AG08395 (cell line): Measurements from ENCODE around the gene SFXN5.
A peak's percentile ranks its signal among the peaks of the same experiment; 100 is the strongest.

Experiments used
- DNase-seq: peaks from one replicate; pipeline ENCODE4 v3.0.0; 2012; ENCODE audit warnings: mixed read lengths, low spot score

The SFXN5 gene

DNA sequence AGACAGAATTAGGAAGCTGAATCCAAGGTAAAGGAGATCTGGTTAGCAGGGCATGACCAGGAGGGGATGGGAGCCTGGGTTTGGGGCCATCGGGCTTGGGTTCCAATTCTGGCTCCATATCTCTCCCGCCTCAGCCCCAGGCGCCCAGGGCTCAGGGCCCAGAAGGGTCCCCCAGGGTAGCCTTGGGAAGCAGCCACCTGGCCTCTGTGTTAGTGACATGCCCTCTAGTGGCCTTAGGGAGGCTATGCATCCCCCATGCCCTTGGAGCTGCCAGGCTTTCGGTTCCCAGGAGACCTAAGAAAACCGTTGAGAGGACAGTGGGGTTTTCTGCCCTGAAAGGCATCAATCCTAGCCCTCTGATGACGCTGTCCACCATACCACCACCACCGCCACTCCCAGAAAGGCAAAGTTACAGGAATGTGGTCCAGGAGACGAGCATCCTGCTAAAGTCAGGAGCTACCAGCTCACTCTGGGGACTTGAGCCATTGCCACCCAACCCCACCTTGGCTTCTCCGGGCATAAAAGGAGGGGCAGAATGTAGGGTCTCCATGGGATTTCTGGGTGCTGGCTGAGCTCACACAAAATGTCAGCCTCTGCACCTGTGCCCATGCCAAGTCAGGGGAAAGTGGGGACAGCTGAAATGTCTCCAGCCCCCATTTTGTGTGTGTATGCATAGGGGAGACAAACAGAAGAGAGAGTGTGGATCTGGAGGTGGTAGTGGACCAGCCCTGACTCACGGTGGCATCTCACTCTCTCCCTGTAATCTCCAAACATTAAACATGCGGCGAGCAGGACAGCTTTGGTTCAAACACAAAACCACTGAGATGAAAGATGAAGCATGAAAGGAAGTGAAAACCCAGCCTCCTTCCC lies 97.7 kb downstream of the SFXN5 start:
- DNase-seq, result peak; percentile 84

DNA sequence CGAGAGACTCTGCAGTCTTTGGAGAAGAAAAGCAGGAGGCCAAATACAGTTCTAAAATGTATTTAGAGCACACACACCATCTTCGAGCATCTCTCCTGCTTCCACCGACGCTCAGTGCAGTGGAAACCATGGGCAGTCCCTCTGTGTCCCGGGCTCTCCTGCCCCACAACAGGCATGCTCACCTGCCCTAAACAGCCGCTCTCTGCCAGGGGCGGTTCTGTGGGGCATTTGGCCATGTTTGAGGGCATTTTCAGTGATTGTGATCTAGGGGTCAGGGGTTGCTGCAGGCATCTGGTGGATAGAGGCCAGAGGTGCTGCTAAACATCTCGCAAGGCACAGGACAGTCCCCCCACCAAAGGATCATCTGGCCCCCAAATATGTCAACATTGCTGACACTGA lies 98.4 kb downstream of the SFXN5 start:
- DNase-seq, result no peak

DNA sequence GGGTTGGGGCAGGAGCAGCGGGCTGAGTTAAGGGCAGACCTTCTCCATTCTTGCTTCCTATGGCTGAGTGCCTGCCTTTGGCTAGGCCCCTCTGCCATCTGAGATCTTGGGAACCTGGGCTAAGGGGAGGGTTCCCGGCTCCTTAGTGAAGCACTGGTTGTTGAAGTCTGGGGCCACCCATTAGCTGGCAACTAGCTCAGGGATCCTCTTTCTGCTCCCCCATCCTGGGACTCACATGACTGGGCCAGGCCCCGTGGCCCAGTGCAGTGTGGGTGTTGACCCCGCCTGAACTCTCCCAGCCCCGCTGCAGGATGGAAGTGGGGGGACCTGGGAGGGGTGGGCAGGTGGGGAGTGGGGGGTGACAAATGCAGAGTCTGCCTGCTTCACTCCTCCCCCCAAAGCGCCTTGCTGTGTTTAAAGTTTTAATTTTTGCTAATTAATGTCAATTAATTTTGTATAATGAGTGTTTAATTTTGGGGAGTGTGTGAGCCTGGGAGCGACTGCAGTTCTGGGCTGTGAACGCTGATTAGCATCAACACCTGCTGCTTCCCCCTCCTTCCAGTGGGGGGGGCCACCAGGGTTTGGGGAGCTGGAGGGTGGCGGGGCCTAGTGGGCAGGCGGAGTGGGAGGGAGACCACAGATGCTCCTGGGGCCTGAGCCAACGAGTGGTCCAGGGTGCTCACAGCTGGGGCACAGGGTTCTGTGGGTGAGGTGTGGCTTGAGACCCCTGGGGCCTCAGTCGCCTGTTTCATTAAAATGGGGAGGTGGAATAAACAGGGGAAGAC lies 99.0 kb downstream of the SFXN5 start:
- DNase-seq, result no peak

DNA sequence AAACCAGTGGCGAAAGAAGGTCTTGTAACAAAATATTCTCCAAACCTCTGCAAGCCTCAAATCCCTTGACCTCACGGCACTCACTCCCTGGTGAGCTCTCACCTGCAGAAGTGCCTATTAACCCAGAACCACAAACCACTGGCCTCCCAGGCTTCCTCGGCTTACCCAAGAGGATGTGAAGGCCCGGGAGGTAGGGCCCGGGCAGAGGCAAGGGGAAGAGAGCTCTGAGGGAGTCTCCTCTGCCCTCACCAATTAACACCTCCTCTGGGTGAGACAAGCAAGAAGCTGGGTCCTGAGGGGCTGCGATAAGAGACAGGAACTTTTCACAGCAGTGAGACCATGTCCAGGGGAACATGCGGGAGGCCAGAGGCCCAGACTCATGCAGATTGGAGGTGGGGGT lies 100.5 kb downstream of the SFXN5 start:
- no peak for DNase-seq

DNA sequence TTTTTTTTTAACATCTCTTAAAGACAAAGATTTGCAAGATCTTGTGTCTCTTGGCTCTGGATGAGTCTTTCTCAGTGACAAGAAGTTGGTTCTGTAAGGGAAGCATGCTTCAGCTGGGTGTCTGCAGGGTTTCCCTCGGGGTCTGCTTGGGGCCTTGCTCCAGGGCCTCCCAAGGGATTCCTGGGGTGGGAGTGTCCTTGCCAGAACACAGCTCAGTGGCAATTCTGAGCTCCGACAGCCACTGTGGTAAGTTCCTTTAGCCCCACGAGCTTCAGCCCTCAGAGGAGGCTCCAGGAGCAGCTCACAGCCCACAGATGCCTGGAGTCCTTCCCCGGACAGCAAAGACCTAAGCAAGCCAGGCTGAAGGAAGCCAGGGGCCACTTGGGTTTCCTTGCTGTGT lies 101.8 kb downstream of the SFXN5 start:
- DNase-seq, result no peak

DNA sequence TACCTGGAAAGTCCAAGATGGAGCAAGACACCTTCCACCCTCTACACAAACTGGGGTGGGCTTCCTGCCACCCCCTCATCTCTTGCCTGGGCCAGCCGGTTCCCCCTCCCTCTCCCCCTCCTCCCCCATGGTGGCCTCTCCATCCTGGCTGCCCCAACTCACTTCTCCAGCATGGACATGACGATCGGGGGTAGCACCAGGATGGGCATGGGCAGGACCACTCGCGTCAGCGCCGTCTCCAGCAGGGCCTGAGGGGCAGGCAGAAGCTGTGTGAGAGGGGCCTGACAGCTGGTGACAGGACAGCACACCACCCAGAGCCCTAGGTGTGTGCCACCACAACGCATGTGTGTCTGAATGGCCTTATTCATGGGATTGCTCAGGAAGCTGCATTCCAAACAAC lies 103.2 kb downstream of the SFXN5 start:
- DNase-seq, result no peak

DNA sequence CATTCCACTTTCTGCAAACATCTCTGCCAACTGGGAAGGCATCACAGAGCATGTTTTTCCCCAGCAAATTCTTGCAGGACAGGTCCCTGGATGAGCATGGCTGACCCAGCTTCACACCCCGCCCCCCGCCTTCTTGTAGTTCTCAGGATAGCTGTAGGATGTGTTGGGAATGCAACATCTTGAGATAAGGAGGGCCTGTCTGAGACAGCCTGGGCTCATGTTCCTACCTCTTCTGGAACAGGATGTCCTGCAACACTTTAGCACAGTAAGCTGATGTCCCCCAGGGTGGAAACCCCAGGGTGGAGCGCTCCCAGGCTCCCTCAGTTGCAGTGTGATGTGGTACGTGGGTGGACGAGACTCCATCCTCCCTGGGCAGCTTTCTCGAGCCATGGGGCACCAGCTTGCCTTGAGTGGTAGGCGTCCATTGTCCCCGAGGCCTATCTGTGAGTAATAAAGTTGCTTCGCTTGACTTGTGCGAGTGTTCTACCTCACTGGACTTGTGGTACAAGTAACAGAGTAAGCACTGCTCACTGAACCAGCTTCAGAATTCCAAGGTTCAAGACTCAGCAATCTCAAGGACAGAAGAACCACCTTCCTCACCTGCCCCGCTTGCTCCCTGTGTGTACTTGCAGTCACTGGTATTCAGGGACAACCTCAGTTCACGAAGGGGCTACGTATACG lies 105.6 kb downstream of the SFXN5 start:
- DNase-seq, result no peak

DNA sequence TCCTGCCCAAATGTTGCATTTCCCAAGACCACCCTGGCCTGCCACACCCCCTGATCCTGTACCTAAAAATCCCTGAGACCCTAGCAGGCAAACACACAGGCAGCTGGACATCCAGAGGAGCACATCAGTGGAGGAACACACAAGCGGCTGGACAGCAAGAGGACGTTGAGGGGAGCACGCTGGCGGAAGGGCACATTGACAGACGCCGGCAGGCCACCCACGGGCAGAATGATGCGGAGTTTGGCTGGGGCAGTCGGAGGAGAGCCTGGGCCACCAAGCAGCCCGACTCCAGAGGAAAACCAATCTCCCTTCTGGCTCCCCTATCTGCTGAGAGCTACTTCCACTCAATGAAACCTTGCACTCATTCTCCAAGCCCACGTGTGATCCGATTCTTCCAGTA lies 106.5 kb downstream of the SFXN5 start:
- no peak for DNase-seq

DNA sequence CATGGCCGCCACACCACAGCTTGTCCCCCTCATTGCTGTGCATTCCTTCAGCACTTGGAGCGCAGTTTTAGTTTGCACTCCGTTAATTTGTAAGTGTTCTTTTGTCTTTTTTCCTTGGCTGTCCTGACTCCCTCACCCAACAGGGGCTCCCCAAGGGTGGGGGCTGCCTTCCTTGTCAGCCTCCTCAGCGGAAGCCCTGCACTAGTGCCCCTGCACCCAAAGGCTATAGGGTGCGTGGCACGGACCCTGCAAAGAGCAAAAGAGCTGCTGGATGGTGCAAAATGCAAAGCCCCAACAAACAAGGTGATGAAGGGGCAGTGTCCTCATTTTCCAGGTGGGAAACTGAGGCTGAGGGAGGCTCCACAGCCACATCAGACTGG lies 107.4 kb downstream of the SFXN5 start:
- no peak for DNase-seq

DNA sequence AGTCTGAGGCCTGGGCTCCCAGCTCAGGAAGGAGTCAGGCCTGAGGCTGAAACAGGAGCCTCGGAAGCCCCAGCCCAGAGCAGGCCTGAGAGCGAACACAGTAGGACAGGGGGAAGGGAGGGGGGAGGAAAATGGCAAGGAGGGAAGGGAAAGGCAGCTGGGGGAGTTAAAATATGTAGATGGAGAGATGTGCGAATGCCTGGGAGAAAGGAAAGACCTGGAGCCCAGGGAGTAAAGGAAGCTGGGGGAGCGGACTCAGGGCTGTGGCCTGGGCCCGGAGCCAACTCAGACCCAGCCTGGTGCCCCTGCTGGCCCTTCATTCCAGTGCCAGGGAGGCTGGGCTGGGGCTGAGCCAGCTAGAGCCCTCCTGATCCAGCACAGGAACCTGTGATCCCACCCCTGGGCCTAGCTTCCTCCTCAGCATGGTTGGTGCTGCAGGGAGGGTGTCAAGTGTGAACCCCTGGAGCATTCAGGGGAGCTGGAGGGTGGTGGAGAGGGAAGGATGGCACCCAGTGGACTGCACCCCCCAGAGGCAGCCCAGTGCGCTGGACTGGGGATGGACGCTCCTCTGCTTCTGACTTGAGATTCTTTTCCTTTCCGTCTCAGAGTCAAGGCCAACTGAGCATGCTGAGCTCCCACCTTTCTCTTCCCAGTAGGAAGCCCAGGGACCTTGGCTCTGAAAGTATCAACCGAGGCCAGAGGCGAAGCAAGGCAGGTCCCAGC lies 107.9 kb downstream of the SFXN5 start:
- DNase-seq, result no peak

DNA sequence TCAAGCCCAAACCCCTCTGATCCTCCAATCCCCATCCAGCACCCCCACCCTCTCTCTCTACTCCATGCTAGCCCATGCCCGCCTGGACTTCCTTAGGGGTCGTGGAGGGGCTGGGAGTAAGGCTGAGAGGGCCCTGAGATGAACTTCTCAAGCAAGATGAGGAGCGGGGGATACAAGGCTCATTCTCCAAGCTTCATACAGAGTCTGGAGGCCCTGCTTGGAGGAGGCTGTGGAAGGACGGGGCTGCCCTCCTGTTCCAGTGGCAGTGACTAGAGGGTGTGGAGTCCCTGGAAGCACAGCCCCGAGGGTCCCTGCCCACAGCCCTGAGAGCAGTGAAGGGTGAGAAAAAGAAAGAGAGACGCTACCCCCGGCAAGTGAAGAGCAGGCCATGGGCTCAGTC lies 108.6 kb downstream of the SFXN5 start:
- DNase-seq, result no peak

DNA sequence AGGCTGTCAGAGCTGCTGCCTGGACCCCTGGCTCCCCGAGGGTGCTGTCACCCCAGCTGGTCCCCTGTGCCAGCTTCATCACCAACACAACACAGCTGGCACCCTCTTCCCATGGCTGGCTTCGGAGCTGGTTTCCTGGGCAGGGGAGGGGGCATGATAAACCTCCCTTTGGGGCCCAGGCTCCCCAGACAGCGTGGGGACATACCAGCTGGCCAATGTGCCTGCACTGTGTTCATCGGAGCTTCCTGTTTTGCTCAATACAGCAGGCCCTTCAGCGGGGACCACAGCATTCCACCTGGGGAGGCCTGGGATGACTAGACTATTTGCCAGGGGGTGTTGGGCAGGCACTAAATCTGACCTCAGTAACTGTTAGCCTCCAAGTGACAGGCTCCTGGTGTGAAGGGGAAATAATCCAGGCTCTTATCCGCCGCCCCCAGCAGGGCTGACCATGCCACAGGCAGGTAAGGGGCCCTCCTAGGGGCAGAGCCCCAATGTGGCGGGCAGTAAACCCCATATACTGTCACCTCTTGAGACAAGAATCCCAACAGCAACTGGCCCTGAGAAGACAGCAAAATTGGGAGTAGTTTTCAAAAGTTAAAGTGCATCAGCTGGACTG lies 109.6 kb downstream of the SFXN5 start:
- no peak for DNase-seq

DNA sequence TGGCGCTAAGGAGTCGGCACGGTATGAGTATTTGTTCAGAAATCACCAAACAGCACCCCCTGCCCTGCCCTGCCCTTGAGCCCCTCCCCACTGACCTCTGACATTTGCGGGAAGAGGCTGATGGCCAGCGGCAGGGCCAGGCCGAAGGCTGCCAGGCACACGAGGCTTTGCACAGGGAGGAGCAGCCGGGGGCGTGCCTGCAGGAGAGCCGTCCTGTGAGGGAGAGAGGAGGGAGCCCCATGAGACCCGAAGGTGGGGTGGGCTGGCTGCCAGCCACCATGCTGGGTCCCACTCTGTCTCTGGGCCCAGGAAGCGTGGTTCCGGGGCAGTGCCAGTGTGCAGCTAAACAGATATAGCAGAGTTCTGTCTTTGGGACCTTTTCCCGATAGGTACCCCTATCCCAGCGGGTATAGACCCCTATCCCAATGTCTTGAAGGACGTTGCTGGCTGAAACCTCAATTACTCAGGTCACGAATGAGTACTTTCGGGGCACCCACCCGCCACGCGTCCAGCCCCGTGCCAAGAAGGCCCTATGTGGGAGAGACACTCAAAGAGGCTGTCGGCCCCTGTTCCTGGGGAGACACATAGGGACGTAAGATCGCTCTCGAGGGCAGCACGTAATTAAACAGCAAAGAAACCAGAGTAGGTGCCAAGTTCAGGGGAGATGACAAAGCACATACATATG lies 110.3 kb downstream of the SFXN5 start:
- no peak for DNase-seq

DNA sequence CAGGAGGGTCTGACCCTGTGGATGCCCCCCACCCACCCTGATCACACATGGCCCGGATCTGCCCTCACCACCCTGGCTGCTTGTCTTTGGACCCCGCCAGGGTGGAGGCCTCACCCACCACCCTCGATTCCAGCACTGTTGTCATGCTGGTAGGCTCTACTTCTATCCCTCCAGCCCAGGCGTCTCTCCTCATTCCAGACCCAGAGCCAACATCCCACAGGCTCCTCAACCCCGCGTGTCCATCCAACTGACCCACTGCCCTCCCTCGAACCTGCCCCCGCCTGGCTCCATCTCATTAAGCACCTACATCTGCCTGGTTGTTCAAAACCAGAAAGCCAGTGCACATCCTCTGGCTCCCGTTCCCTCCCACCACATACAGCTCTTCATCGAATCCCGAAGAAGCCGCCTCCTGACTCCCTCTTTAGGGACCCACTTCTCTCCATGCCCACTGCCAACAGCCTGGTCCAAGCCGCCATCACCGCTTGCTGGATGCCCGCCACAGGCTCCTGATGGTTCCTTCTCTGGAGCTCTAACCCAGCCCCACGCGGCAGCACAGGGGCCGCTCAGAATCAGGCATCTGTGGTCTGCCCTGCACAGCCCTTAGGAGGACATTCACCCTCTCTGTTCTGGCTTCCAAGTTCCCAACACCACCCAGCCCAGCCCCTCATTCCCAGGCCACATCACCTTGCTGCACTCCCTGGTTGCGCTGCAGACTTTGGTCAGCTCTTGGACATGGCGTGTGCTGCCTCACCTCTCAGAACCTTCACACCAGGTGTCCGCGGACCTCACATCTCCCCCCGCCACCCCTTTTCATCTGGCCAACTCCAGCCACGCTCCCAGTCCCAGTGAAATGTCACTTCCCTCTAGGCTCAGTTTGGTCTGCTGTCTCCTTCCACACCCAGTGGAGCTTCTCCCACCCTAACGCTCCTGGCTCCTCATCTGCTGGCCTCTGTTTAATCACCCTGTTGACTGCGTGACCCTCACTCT lies 111.2 kb downstream of the SFXN5 start:
- DNase-seq, result no peak

DNA sequence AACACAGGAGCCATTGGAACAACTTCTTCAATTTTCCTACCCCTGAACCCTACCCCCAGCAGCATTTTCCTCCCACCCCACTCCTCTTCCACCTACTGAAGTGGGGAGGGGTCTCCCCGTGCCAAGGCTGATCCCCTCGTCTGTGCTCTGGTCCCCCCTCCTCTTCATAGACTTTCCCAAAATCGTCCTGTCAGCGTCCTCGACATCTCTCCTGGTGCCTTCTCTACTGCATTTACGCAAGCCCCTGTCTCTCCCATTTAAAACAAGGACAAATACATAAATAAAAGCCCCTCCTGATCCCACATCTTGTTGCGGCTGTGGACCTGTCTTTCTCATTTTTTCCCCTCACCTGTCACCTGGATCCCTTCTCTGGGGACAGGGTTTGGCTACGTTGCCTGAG lies 112.0 kb downstream of the SFXN5 start:
- DNase-seq, result no peak

DNA sequence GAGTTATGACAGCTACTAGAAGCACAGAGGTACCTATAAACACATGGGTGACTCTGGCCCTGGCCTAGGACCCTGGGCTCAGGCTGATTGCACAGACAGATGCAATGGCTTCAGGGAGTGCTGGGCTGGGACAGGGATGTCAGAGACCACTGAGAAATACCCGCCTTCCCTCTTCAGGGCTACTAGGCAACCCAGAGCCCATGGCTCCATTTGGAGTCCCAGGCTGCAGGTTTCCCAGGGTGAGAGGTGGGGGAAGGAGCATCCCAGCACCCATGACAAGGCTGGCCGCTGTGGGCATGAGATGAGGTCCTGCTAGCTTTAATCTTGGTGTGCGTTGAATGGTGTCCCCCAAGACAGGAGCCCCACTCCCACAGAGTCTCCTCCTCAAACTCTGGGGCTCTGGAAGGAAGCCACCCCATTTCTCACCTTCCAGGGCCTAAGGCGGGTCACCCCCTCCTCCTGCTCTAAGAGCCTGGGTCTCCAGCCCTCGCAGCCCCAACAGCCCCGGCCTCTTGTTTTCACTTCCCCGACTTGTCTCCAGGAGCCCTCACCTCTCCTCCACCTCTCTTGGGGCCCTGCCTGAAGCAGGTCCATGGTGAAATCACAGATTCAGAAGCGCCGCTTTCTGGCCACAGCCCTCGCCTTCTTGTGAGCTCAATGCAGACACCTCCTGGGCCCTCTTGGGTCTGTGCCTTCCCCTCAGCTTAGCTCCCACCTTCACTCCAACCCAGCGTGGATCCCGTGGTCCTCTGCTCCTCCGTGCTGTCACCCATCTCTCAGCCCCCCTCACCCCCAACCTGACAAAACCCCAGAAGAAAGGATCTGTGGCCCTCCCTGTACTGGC lies 112.7 kb downstream of the SFXN5 start:
- DNase-seq, result no peak

DNA sequence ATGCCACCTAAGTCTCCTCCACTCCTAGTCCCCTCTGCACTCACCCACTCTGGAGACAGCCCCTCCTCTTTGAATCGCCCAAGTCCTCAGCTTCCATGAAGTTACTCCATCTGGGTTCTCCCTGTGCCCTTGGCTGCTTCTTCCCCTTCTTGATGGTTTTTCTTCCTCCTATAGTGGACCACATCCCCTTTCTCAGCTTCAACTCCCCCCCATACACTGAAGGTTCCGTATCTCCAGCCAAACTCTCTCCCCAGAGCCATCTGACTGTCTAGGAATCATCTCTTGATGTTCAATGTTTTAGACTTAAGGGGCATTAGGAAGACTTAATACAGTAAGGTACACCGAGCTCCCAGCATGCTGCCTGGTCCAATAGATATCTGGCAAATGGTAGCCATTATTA lies 114.6 kb downstream of the SFXN5 start:
- no peak for DNase-seq

DNA sequence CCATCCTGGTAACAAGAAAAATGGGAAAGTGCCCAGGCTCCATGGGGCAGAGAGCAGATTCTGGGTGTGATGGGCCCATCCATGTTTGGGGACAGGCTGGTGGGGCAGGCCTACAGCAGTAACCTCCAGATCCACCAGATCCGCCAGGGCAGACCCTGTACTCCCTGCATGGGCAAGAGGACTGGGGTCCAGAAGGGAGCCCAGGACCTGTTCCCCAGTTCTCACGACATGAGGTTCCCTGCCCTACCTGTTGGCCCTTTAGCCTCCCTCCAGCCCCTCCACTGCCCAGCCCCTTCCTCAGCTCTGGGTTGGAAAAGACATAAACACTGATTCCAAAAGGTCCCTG lies 115.5 kb downstream of the SFXN5 start:
- no peak for DNase-seq
